Neural progenitor cell (in vitro differentiated cells): ENCODE data around the gene COX20. TPM values are rescaled to one million over a fixed set of nuclear protein-coding genes. Genes with fewer than 3 reads are reported as not detected.

ENCODE experiments used
- DNase-seq: peaks from one replicate; pipeline ENCODE4 v3.0.0-alpha.2; 2016; ENCODE audit warnings: low spot score
- H2AFZ ChIP-seq: fragments of 200-600 bp; sonication (generic); replicated peaks from 2 replicates; pipeline ENCODE4 v1.6.1; 2016; ENCODE audit warnings: antibody characterized with exemption
- H3F3A ChIP-seq: fragments of 200-600 bp; sonication (generic); 2 replicates; pipeline ENCODE4 v1.6.1; 2016; ENCODE audit warnings: antibody characterized with exemption, low read depth
- H3K27ac ChIP-seq: fragments of 200-600 bp; sonication (generic); 2 replicates; pipeline ENCODE4 v1.5.1; 2016; ENCODE audit warnings: mild to moderate bottlenecking
- H3K27me3 ChIP-seq: fragments of 200-600 bp; sonication (generic); 2 replicates; pipeline ENCODE4 v1.6.1; 2016; ENCODE audit warnings: mild to moderate bottlenecking, moderate library complexity
- H3K36me3 ChIP-seq: fragments of 200-600 bp; sonication (generic); 2 replicates; pipeline ENCODE4 v1.5.1; 2016
- H3K4me1 ChIP-seq: fragments of 200-600 bp; sonication (generic); 2 replicates; pipeline ENCODE4 v1.6.1; 2016; ENCODE audit warnings: mixed run types
- H3K4me2 ChIP-seq: fragments of 200-600 bp; sonication (generic); 2 replicates; pipeline ENCODE4 v1.6.1; 2016
- H3K4me3 ChIP-seq: fragments of 200-600 bp; sonication (generic); 2 replicates; pipeline ENCODE4 v1.5.1; 2016
- H3K79me2 ChIP-seq: fragments of 200-600 bp; sonication (generic); 2 replicates; pipeline ENCODE4 v1.6.1; 2016; ENCODE audit warnings: low read depth
- H3K9ac ChIP-seq: fragments of 200-600 bp; sonication (generic); 2 replicates; pipeline ENCODE4 v1.6.1; 2016
- H3K9me3 ChIP-seq: fragments of 200-600 bp; sonication (generic); 2 replicates; pipeline ENCODE4 v1.5.1; 2016; ENCODE audit warnings: low read depth
- H4K20me1 ChIP-seq: fragments of 200-600 bp; sonication (generic); 2 replicates; pipeline ENCODE4 v1.6.1; 2016; ENCODE audit warnings: low read depth
- H3K27ac Mint-ChIP-seq: 3 replicates; pipeline ENCODE4 v1.8.0; 2021; ENCODE audit warnings: mixed read lengths
- H3K27me3 Mint-ChIP-seq: 2 replicates; pipeline ENCODE4 v1.8.0; 2022; ENCODE audit warnings: low read depth, mild to moderate bottlenecking, inconsistent platforms, moderate library complexity, mixed read lengths; ENCODE audit not compliant: insufficient read depth
- H3K36me3 Mint-ChIP-seq: 3 replicates; pipeline ENCODE4 v1.8.0; 2021; ENCODE audit warnings: mixed read lengths
- H3K4me1 Mint-ChIP-seq: 3 replicates; pipeline ENCODE4 v1.8.0; 2021; ENCODE audit warnings: mixed read lengths
- H3K4me3 Mint-ChIP-seq: 3 replicates; pipeline ENCODE4 v1.8.0; 2021; ENCODE audit warnings: mild to moderate bottlenecking, moderate library complexity, mixed read lengths
- H3K9me3 Mint-ChIP-seq: 3 replicates; pipeline ENCODE4 v1.8.0; 2020; ENCODE audit warnings: mixed read lengths
- CTCF ChIP-seq: fragments of 200-600 bp; sonication (generic); IDR thresholded peaks from 2 replicates; pipeline ENCODE4 v1.5.1; 2017; ENCODE audit warnings: antibody characterized with exemption, mild to moderate bottlenecking
- EZH2 ChIP-seq: fragments of 200-600 bp; sonication (generic); IDR thresholded peaks from 2 replicates; pipeline ENCODE4 v1.6.1; 2017; ENCODE audit warnings: antibody characterized with exemption, mild to moderate bottlenecking, moderate library complexity
- EZH2phosphoT487 ChIP-seq: fragments of 200-600 bp; sonication (generic); IDR thresholded peaks from 2 replicates; pipeline ENCODE4 v1.6.1; 2017; ENCODE audit warnings: antibody characterized with exemption
- total RNA-seq: library from RNA; depleted of rRNA; stranded (reverse); fragments of >200 nt; gene quantifications from 2 replicates; pipeline ENCODE4 v1.2.3, GENCODE V29; 2015; ENCODE audit warnings: low replicate concordance

COX20 gene
- total RNA-seq, 1 donor from 2014 or later, result 81.6 TPM

- Histone ChIP-seq H3K9me3 (no peaks in the 10 kb centered on the region), H4K20me1 (peaks cover 100% of the 10 kb centered on the region), H3F3A (peaks cover 80% of the 10 kb centered on the region), H3K36me3 (peaks cover 73% of the 10 kb centered on the region), H3K4me2 (no peak overlapping the region), H3K9ac (no peak overlapping the region), H3K79me2 (peaks cover 100% of the 10 kb centered on the region), H2AFZ (no peak overlapping the region), H3K4me1 (peaks cover 32% of the 10 kb centered on the region), H3K27me3 (no peaks in the 10 kb centered on the region), H3K27ac (no peak overlapping the region), H3K4me3 (no peak overlapping the region)
- Mint-ChIP-seq H3K27ac (no peak overlapping the region), H3K4me3 (no peak overlapping the region), H3K4me1 (peaks cover 30% of the 10 kb centered on the region), H3K36me3 (peaks cover 65% of the 10 kb centered on the region), H3K9me3 (no peaks in the 10 kb centered on the region), H3K27me3 (no peaks in the 10 kb centered on the region)
- DNase-seq, result no peak
- no peak for TF ChIP-seq EZH2
- TF ChIP-seq EZH2phosphoT487, result no peak
- no peak for TF ChIP-seq CTCF
Observed at GRCh38 chr1:244857761-244858160, 22.3 kb downstream of the COX20 start.

- Histone ChIP-seq H4K20me1 (peaks cover 95% of the 10 kb centered on the region), H3K9ac (no peak overlapping the region), H3K79me2 (peaks cover 100% of the 10 kb centered on the region), H3F3A (peaks cover 78% of the 10 kb centered on the region), H3K4me1 (peaks cover 32% of the 10 kb centered on the region), H3K27me3 (no peaks in the 10 kb centered on the region), H3K4me3 (no peak overlapping the region), H2AFZ (no peak overlapping the region), H3K27ac (no peak overlapping the region), H3K9me3 (no peaks in the 10 kb centered on the region), H3K36me3 (peaks cover 67% of the 10 kb centered on the region), H3K4me2 (peak overlapping the region; percentile 19)
- Mint-ChIP-seq H3K4me3 (no peak overlapping the region), H3K36me3 (peaks cover 65% of the 10 kb centered on the region), H3K27me3 (no peaks in the 10 kb centered on the region), H3K4me1 (peaks cover 30% of the 10 kb centered on the region), H3K27ac (no peak overlapping the region), H3K9me3 (no peaks in the 10 kb centered on the region)
- no peak for DNase-seq
- TF ChIP-seq CTCF, result no peak
- no peak for TF ChIP-seq EZH2
- no peak for TF ChIP-seq EZH2phosphoT487
Observed at GRCh38 chr1:244858357-244858756, 22.9 kb downstream of the COX20 start.

GRCh38 chr1:244860078-244860477 is 24.6 kb downstream of the COX20 start:
- peak overlapping the region; percentile 78 for H3K4me2 ChIP-seq
- H3K79me2 ChIP-seq, result peaks cover 95% of the 10 kb centered on the region
- Mint-ChIP-seq H3K4me1 (peaks cover 30% of the 10 kb centered on the region), H3K4me3 (peak overlapping the region; percentile 92), H3K36me3 (peaks cover 56% of the 10 kb centered on the region), H3K27ac (no peak overlapping the region), H3K9me3 (no peaks in the 10 kb centered on the region), H3K27me3 (peaks cover 6% of the 10 kb centered on the region)
- peaks cover 33% of the 10 kb centered on the region for H3K4me1 ChIP-seq
- no peak overlapping the region for H3K27ac ChIP-seq
- H3K9me3 ChIP-seq, result no peaks in the 10 kb centered on the region
- peak overlapping the region; percentile 77 for H3K4me3 ChIP-seq
- peaks cover 77% of the 10 kb centered on the region for H3F3A ChIP-seq
- no peak for DNase-seq
- no peaks in the 10 kb centered on the region for H3K27me3 ChIP-seq
- no peak overlapping the region for H2AFZ ChIP-seq
- H4K20me1 ChIP-seq, result peaks cover 77% of the 10 kb centered on the region
- H3K9ac ChIP-seq, result peak overlapping the region; percentile 0
- TF ChIP-seq CTCF, result no peak
- TF ChIP-seq EZH2, result no peak
- TF ChIP-seq EZH2phosphoT487, result no peak
- peaks cover 50% of the 10 kb centered on the region for H3K36me3 ChIP-seq
